ENCODE measurements around the gene CCDC71L.

The CCDC71L gene

GRCh38 chr7:106658316-106659165, 2.4 kb downstream of the CCDC71L start:
- DNase-seq, result no peak

GRCh38 chr7:106657085-106657991, 3.6 kb downstream of the CCDC71L start:
- no peak for DNase-seq

DNA sequence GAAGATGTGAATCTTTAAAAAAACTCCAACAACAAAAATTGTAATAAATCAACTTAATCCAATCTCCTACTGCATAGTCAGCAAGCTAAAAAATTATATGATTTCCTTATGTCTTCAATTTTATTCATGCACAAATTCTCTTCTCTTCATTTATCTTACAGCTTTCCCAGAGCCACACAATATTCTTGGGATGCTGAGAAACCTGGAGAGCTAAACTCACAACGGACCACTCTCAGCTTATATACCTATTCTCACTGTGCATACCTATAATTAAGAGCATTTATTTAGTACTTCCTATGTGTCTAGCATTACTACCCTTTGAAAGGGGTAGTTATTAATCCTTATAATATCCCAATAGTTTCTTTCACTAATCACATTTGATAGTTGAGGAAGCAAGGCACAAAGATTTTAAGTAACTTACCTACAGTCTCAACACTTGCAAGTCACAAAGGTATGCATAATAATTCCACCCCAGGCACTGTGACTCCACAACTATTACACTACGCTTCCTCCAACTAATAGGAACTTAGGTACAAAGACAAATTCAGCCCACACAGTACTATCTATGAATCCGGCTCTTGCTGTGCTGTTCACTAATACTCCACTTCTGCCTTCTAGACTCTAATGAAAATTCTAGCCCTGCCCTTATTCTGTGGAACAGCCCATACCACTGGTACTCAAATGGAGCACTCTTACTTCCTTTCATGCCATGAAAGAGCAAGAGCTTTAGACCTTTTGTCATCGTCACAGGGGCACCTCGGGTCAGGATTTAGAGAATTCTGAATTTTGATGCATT, 5.1 kb downstream of the CCDC71L start:
- DNase-seq, result no peak

DNA sequence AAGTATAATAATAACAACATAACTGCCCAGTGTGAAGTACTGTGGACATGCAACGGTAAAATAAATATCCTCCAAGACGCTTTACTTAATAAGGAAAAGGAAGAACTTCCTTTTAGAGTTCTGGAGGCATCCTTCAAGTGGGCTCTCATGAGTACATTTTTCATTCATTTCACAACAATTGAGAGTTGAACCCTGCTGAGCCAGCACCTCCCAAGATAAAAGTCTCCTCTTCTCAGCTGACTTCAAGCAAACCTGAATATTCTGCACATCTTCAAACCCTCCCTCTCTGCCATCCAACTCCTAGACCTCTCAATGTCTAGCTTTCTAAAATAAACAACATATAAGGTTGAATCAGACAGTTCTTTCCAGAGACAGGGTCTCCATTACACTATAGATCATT, 7.5 kb downstream of the CCDC71L start:
- no peak for DNase-seq

GRCh38 chr7:106652909-106653308, 8.0 kb downstream of the CCDC71L start:
- DNase-seq, result no peak

GRCh38 chr7:106652092-106652491, 8.9 kb downstream of the CCDC71L start:
- no peak for DNase-seq

GRCh38 chr7:106646256-106646655, 14.7 kb downstream of the CCDC71L start:
- DNase-seq, result no peak

DNA sequence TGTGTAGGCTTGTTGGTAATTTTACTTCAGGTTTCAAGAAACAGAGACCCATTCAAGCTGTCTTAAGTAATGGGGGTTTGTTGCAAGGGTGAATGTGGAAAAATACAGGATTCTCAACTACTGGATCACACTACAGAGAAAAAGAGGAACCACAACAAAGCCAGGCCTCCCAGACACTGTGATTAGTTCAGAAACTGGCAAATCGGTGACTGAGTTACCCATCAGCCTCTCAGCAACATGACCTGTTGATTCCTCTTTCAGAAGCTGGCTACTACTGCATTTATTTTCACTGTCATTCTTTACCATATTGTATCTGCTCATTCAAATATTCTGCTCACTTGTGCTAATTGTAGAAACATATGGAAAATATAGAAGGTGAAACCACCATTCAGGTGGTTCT, 16.0 kb downstream of the CCDC71L start:
- DNase-seq, result no peak

GRCh38 chr7:106643216-106644000, 17.6 kb downstream of the CCDC71L start:
- DNase-seq, result no peak

- no peak for DNase-seq
Observed at GRCh38 chr7:106641416-106641815, 19.5 kb downstream of the CCDC71L start.

DNA sequence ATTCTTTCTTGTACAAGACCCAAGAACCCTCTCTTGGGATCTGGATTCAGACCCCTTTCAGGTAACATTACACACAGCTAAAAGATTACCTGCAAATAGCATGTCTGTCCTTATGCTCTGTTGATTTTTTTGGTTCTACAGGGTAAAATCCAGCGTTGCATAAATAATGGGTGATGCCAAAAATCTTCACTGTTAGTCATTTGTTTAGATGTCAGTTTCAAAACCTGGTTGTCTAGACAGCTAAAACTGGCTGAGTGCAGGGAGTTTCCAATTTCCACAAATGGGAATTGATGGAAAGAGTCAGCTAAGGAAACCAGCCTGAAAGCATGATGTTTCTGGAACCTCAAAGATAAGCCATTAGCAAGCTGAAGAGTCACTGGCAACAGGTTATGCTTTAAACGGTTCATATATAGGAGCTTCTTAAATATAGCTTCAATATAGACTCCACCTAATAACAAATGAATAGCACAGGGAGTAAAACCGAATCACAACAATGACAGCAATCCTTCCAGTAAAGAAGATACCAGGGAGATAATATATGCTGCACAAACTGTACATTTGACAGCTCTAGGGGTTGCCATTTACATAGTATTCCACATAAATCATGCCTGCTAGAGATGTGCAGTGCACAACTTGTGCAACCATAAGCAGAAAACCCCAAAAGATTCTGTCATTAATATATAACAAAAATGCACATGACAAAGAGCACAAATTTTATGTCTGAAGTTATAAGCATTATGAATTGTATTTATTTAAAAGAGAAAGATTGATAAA, 20.4 kb downstream of the CCDC71L start:
- DNase-seq, result no peak

- no peak for DNase-seq
Observed at GRCh38 chr7:106639476-106640334, 21.3 kb downstream of the CCDC71L start.

- no peak for DNase-seq
Observed at GRCh38 chr7:106635411-106635810, 25.5 kb downstream of the CCDC71L start.

DNA sequence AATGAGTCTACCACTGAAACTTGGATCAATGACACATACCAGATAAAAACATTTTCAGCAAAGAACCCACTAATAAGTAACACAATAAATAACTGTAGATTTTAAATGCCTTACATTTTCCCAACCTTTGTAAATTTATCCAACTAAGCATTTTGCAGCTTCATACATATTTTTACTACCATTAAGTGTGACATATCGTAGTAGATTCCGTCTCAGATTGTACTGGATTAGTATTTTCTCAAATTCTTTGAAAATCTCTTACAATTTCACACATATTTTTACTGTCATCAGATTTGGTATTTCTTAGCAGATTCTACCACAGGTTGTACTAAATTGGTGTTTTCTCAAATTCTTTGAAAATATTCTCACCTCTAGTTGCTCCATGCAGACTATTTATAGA, 26.0 kb downstream of the CCDC71L start:
- DNase-seq, result no peak

DNA sequence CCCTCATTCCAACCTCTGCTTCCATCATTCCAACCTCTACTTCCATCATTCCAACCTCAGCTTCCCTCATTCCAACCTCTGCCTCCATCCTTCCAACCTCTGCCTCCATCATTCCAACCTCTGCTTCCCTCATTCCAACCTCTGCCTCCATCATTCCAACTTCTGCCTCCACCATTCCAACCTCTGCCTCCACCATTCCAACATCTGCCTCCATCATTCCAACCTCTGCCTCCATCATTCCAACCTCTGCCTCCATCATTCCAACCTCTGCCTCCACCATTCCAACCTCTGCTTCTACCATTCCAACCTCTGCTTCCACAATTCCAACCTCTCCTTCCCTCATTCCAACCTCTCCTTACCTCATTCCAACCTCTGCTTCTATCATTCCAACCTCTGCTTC, 30.3 kb downstream of the CCDC71L start:
- DNase-seq, result no peak

DNA sequence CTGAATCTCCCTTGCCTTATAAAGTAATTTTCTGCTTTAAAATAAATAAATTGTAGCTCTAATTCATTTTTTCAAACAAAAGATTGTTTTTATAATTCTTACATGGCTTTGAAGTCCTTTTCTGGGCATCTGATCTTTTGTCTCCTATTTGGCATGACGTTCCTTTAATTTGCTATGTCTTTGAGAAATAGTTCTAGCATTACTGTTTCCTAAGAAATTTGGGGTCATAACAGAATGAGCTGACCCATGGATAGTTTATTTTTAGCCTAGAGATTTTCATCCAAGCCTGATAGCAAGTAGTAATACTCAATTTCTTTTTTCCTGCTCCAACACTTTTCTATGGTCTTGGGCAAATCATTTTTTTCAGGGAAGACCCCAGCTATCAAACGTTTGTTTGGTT, 31.4 kb downstream of the CCDC71L start:
- no peak for DNase-seq

DNA sequence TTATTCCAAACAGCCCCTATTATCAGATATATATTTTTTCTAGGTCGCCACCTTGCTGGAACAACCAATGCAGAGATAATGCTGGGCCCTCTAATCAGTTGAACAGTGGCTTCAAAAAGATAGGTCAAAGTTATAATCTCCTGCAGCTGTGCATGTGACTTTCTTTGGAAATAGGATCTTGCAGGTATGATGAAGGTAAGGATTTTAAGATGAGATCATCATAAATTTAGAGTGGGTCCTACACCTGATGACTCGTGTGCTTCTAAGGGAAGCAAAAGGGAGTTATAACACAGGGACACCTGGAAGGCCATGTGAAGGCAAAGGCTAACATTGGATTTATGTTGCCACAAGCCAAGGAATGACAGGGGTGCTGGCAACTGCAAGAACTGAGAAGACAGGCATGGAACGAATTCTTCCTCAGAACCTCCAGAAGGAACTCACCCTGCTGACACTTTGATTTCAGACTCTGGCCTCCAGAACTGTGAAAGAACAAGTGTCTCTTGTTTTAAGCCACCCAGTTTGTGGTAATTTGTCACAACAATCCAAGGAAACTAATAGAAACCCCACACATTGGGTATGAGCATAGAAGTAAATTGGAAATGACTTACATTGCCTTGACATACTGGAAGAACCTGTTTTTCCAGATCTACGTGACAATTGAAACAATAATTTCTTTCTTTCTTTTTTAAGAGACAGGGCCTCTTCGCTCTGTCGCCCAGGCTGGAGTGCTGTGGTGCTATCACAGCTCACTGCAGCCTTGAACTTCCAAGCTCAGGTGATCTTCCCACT, 34.4 kb downstream of the CCDC71L start:
- DNase-seq, result no peak

DNA sequence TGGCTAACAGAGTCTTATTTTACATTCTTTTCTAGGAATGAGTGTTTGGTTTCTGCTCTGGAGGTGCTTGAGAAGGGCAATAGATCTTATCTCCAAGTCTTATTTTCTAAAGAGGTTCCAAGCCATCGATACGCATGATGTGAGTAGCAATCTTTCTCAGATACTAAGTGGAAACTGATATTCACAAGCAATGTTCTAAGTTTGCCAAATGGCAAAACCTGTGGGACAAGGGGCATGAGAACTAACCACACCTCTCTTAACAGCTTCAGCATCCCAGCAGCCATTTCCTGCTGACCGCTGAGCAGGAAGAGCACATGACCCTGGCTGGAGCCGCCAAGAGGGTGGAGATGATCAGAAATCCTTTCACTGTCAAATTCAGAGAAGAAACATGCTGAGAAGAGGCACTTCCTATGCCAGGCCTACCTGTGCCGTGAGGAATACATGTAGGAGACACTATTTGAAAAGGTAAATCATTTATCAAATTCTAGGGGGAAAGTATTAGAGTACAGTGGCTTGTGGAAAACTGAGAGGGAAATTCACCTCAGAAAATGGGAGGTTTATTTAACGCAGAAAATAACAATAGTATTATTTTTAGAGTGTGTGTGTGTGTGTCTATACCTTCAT, 35.2 kb downstream of the CCDC71L start:
- no peak for DNase-seq

DNA sequence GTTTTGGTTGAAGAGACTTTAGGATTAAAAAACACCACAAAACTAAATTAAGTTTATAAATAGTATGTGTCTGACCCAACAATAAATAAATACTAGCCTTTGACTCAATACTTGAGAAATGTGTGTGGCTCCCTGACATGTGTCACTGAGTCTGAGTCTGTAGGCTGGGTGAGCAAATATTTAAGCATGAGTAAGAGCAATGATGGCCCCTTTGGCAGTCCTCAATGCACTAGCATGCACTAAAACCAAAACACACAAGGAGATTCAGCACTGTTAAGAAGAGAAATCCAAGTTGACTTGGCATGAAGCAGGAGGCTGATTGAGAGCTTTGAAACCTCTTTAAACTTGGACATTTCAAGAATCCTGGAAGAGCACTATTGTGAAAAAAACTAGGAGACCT, 37.1 kb downstream of the CCDC71L start:
- DNase-seq, result no peak

All from activated naive CD4-positive, alpha-beta T cell treated with anti-CD3 and anti-CD28 coated beads, Interleukin-2, amount 50 U/mL, for 16 hours (primary cell).